ENCODE measurements around the gene CACNA2D3.

DNA sequence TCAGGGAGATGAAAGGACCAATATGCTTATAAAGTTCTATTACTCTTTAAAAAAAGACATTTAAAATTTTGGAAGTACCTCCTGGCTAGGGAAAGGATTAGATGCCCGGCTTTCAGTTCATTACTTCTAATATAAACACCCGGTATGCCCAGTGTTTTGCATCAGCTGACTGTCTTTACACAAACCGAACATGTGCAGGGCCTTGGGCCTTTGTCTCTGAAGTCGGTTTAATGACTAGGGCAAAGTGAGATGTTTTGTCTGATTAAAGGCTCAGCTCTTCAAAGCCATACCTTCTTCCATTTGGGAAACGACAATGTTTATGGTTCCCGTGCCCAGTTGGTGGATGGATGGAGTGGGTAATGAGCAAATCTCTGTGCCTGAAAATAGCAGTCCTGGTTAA, 984.8 kb downstream of the CACNA2D3 start:
- TF ChIP-seq TAF1 (IDR thresholded peaks at IDR 0.05; ENCODE audit: borderline replicate concordance, insufficient read depth, low read length) = no peak
- no peak for TF ChIP-seq SIN3A (IDR thresholded peaks at IDR 0.05; ENCODE audit: borderline replicate concordance, insufficient read depth, low read length)
- TF ChIP-seq POLR2AphosphoS5 (IDR thresholded peaks at IDR 0.05; ENCODE audit: low read depth, low read length) = no peak
- TF ChIP-seq, protein P1, sequence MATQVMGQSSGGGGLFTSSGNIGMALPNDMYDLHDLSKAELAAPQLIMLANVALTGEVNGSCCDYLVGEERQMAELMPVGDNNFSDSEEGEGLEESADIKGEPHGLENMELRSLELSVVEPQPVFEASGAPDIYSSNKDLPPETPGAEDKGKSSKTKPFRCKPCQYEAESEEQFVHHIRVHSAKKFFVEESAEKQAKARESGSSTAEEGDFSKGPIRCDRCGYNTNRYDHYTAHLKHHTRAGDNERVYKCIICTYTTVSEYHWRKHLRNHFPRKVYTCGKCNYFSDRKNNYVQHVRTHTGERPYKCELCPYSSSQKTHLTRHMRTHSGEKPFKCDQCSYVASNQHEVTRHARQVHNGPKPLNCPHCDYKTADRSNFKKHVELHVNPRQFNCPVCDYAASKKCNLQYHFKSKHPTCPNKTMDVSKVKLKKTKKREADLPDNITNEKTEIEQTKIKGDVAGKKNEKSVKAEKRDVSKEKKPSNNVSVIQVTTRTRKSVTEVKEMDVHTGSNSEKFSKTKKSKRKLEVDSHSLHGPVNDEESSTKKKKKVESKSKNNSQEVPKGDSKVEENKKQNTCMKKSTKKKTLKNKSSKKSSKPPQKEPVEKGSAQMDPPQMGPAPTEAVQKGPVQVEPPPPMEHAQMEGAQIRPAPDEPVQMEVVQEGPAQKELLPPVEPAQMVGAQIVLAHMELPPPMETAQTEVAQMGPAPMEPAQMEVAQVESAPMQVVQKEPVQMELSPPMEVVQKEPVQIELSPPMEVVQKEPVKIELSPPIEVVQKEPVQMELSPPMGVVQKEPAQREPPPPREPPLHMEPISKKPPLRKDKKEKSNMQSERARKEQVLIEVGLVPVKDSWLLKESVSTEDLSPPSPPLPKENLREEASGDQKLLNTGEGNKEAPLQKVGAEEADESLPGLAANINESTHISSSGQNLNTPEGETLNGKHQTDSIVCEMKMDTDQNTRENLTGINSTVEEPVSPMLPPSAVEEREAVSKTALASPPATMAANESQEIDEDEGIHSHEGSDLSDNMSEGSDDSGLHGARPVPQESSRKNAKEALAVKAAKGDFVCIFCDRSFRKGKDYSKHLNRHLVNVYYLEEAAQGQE (IDR thresholded peaks at IDR 0.05; ENCODE audit: insufficient read depth in 1 of 2, low read depth in 2 of 2, low read length in 2 of 2) = no peak
